ENCODE measurements around the gene TSSK3.
"Not testable (repeated sequence)": the region's sequence is repeated elsewhere in the genome, so short reads cannot be mapped to it uniquely, and the experiment has no call there.

TSSK3 gene

GRCh38 chr1:32339363-32339978, 22.9 kb upstream of the TSSK3 start:
- no peak for DNase-seq

GRCh38 chr1:32341186-32341757, 21.1 kb upstream of the TSSK3 start:
- no peak for DNase-seq

- DNase-seq: no peak
Observed at GRCh38 chr1:32341971-32342370, 20.4 kb upstream of the TSSK3 start.

GRCh38 chr1:32342704-32343103, 19.6 kb upstream of the TSSK3 start:
- no peak for DNase-seq

GRCh38 chr1:32345289-32345827, 17.0 kb upstream of the TSSK3 start:
- DNase-seq: no peak

- no peak for DNase-seq
Observed at GRCh38 chr1:32346532-32347157, 15.7 kb upstream of the TSSK3 start.

GRCh38 chr1:32349211-32349708, 13.1 kb upstream of the TSSK3 start:
- DNase-seq: no peak

- DNase-seq: peak; percentile 73
Observed at GRCh38 chr1:32350785-32351398, 11.4 kb upstream of the TSSK3 start.

GRCh38 chr1:32351399-32352238, 10.7 kb upstream of the TSSK3 start:
- DNase-seq: peak; percentile 73

- DNase-seq: no peak
Observed at GRCh38 chr1:32352239-32352745, 10.0 kb upstream of the TSSK3 start.

GRCh38 chr1:32352831-32353383, 9.4 kb upstream of the TSSK3 start:
- DNase-seq: no peak

GRCh38 chr1:32353431-32353830, 8.9 kb upstream of the TSSK3 start:
- DNase-seq: no peak

- no peak for DNase-seq
Observed at GRCh38 chr1:32353886-32354570, 8.3 kb upstream of the TSSK3 start.

GRCh38 chr1:32355778-32356177, 6.6 kb upstream of the TSSK3 start:
- DNase-seq: not testable (repeated sequence)

GRCh38 chr1:32356478-32356877, 5.9 kb upstream of the TSSK3 start:
- no peak for DNase-seq

GRCh38 chr1:32357614-32358013, 4.7 kb upstream of the TSSK3 start:
- DNase-seq: no peak

- DNase-seq: no peak
Observed at GRCh38 chr1:32358435-32358834, 3.9 kb upstream of the TSSK3 start.

- no peak for DNase-seq
Observed at GRCh38 chr1:32361308-32361673, 1.0 kb upstream of the TSSK3 start.

- DNase-seq: no peak
Observed at GRCh38 chr1:32361674-32362473, 465 bp upstream of the TSSK3 start.

GRCh38 chr1:32363713-32364112, 1.4 kb downstream of the TSSK3 start:
- no peak for DNase-seq

GRCh38 chr1:32364836-32365235, 2.5 kb downstream of the TSSK3 start:
- DNase-seq: no peak
